ENCODE measurements around the gene C1QTNF12.

C1QTNF12 gene

GRCh38 chr1:1212780-1213344, 33.7 kb downstream of the C1QTNF12 start:
- TF ChIP-seq EP300 (IDR thresholded peaks at IDR 0.05; ENCODE audit: borderline replicate concordance) (no peak), CEBPB (IDR thresholded peaks at IDR 0.05) (no peak), EGR1 (IDR thresholded peaks at IDR 0.05) (no peak), YY1 (IDR thresholded peaks at IDR 0.05; ENCODE audit: low read depth) (no peak), TCF12 (IDR thresholded peaks at IDR 0.05; ENCODE audit: low read depth) (no peak), ZBTB7A (IDR thresholded peaks at IDR 0.05; ENCODE audit: low read depth) (no peak), CREB1 (IDR thresholded peaks at IDR 0.05; ENCODE audit: low read depth) (no peak), RAD21 (IDR thresholded peaks at IDR 0.05; ENCODE audit: low read depth) (no peak), USF1 (IDR thresholded peaks at IDR 0.05) (no peak), NFIC (IDR thresholded peaks at IDR 0.05) (no peak), MAX (IDR thresholded peaks at IDR 0.05) (no peak), TEAD4 (IDR thresholded peaks at IDR 0.05) (no peak), REST (IDR thresholded peaks at IDR 0.05; ENCODE audit: low read depth) (no peak)

GRCh38 chr1:1211541-1212441, 34.7 kb downstream of the C1QTNF12 start:
- TF ChIP-seq RAD21 (IDR thresholded peaks at IDR 0.05; ENCODE audit: low read depth) (no peak), ZBTB7A (IDR thresholded peaks at IDR 0.05; ENCODE audit: low read depth) (peak; percentile 32; the same call in 1 of the 2 replicates)

GRCh38 chr1:1210726-1211540, 35.6 kb downstream of the C1QTNF12 start:
- TF ChIP-seq FOXM1 (IDR thresholded peaks at IDR 0.05; ENCODE audit: borderline replicate concordance, low read depth) (no peak), NFIC (IDR thresholded peaks at IDR 0.05) (no peak), TEAD4 (IDR thresholded peaks at IDR 0.05) (no peak), CEBPB (IDR thresholded peaks at IDR 0.05) (no peak), ZBTB7A (IDR thresholded peaks at IDR 0.05; ENCODE audit: low read depth) (no peak), USF1 (IDR thresholded peaks at IDR 0.05) (no peak), REST (IDR thresholded peaks at IDR 0.05; ENCODE audit: low read depth) (no peak), EP300 (IDR thresholded peaks at IDR 0.05; ENCODE audit: borderline replicate concordance) (no peak), YY1 (IDR thresholded peaks at IDR 0.05; ENCODE audit: low read depth) (no peak), TCF12 (IDR thresholded peaks at IDR 0.05; ENCODE audit: low read depth) (no peak), RAD21 (IDR thresholded peaks at IDR 0.05; ENCODE audit: low read depth) (no peak), MAX (IDR thresholded peaks at IDR 0.05) (no peak), EGR1 (IDR thresholded peaks at IDR 0.05) (no peak), CREB1 (IDR thresholded peaks at IDR 0.05; ENCODE audit: low read depth) (no peak), TAF1 (IDR thresholded peaks at IDR 0.05; ENCODE audit: low read depth) (no peak)

GRCh38 chr1:1208713-1209433, 37.6 kb downstream of the C1QTNF12 start:
- TF ChIP-seq USF1 (IDR thresholded peaks at IDR 0.05) (no peak), MAX (IDR thresholded peaks at IDR 0.05) (no peak), ZBTB7A (IDR thresholded peaks at IDR 0.05; ENCODE audit: low read depth) (no peak), EP300 (IDR thresholded peaks at IDR 0.05; ENCODE audit: borderline replicate concordance) (no peak), TCF12 (IDR thresholded peaks at IDR 0.05; ENCODE audit: low read depth) (no peak), TEAD4 (IDR thresholded peaks at IDR 0.05) (no peak), YY1 (IDR thresholded peaks at IDR 0.05; ENCODE audit: low read depth) (no peak), CREB1 (IDR thresholded peaks at IDR 0.05; ENCODE audit: low read depth) (no peak)
